Right lobe of liver (tissue), 6 donors: Measurements from ENCODE around the gene SLF2. TPM values are rescaled to one million over a fixed set of nuclear protein-coding genes. Genes with fewer than 3 reads are reported as not detected.

Source experiments
- ATAC-seq, 4 donors: fragments of 200-7000 bp; cut with Tn5 transposase; one replicate each; pipeline ENCODE4 v1.9.1; 2020; ENCODE audit warnings: mild to moderate bottlenecking in 4 of 4, moderate library complexity in 4 of 4
- DNase-seq, 3 donors: peaks; one replicate each; pipeline ENCODE4 v3.0.0-alpha.2; 2020
- H3K27ac ChIP-seq, 3 donors: fragments of 200-600 bp; one replicate each; pipeline ENCODE4 v1.8.0; 2022
- H3K27me3 ChIP-seq, 2 donors: fragments of 200-600 bp; one replicate each; pipeline ENCODE4 v1.8.0; 2022
- H3K36me3 ChIP-seq, 4 donors: fragments of 200-600 bp; sonication (generic) in 1 of 4; one replicate each; pipeline versions ENCODE4 v1.5.1 to v1.8.0; 2017 to 2022; ENCODE audit warnings: control low read depth in 1 of 4
- H3K4me1 ChIP-seq, 4 donors: fragments of 200-600 bp; sonication (generic) in 1 of 4; one replicate each; pipeline versions ENCODE4 v1.5.1 to v1.8.0; 2017 to 2022; ENCODE audit warnings: control low read depth in 1 of 4
- H3K4me3 ChIP-seq, 3 donors: fragments of 200-600 bp; one replicate each; pipeline ENCODE4 v1.8.0; 2022
- H3K9me3 ChIP-seq, 4 donors: fragments of 200-600 bp; sonication (generic) in 1 of 4; one replicate each; pipeline versions ENCODE4 v1.5.1 to v1.8.0; 2017 to 2022; ENCODE audit warnings: control low read depth in 1 of 4
- CTCF ChIP-seq, 4 donors: fragments of 200-600 bp in 3 of 4; fragments of 450-650 bp in 1 of 4; IDR thresholded peaks; one replicate each; pipeline versions ENCODE4 v1.5.1 to v1.8.0; 2016 to 2022; ENCODE audit warnings: antibody characterized with exemption in 4 of 4, mild to moderate bottlenecking in 2 of 4
- POLR2A ChIP-seq: fragments of 450-650 bp; IDR thresholded peaks from one replicate; pipeline ENCODE4 v1.6.1; 2017; ENCODE audit warnings: antibody characterized with exemption, mild to moderate bottlenecking
- WGBS: methylation state at CpG from one replicate; pipeline ENCODE4 v1.1.6; 2018; ENCODE audit warnings: low coverage, low lambda C conversion rate; ENCODE audit not compliant: insufficient coverage; ENCODE audit errors: missing lambda C conversion rate; 5-methylcytosine and 5-hydroxymethylcytosine counted together
- intact Hi-C, 2 donors: fragments of 100-400 bp; cut with DNase I; formaldehyde crosslinking; loops; one replicate each; pipeline versions ENCODE4 v1.11.2 to v1.14.1; 2022
- total RNA-seq, 6 experiments: library from RNA; depleted of rRNA in 2 of 6; stranded (reverse); fragments of >200 nt in 2 of 6; fragmentation: NEBNext Ultra II Directional in 3 of 6; extraction: Animal tissue kit (Norgen Biotek cat#: 25700) in 3 of 6; gene quantifications; one replicate each; pipeline versions ENCODE4 v1.1.0 to v1.2.4, GENCODE V29; 2016 to 2023
- donor health status: DM: no; HTN: yes; CAD: no.
- donor health status: DM: no; HTN: no; CAD: no.
- donor health status: DM: no; HTN: no; CAD: no.
- donor health status: DM: no; HTN: yes; CAD: no.
- donor health status: DM: no; HTN: yes; CAD: no.

The SLF2 gene
- total RNA-seq, 6 experiments from 2014 or later, result 7.1 to 14.2 (median 10.0) TPM

- H3K27me3 ChIP-seq, result no peaks in the 10 kb centered on the region
- no peaks in the 10 kb centered on the region for H3K4me1 ChIP-seq
- ATAC-seq (peak in 2 of 4 donors; percentile 23 to 76), DNase-seq (no peak)
- intact Hi-C loops, result no loop called here
- H3K4me3 ChIP-seq, result no peak overlapping the region
- TF ChIP-seq POLR2A (no peak), CTCF (IDR thresholded peaks at IDR 0.05) (peak in 1 of 4 donors; percentile 7)
- H3K27ac ChIP-seq, result no peak overlapping the region
- H3K36me3 ChIP-seq, result peaks cover 0 to 68% (median 24%) of the 10 kb centered on the region in 4 donors
- no peaks in the 10 kb centered on the region for H3K9me3 ChIP-seq
These were observed 17.6 kb downstream of the SLF2 start for GRCh38 chr10:100930368-100930767.

GRCh38 chr10:100934084-100934659 lies 21.4 kb downstream of the SLF2 start:
- H3K4me1 ChIP-seq, result no peaks in the 10 kb centered on the region
- no peak overlapping the region for H3K27ac ChIP-seq
- peaks cover 7 to 69% (median 24%) of the 10 kb centered on the region in 4 donors for H3K36me3 ChIP-seq
- H3K4me3 ChIP-seq, result no peak overlapping the region
- WGBS, result 96% methylated on average over 3 of the region's 3 CpGs
- ATAC-seq (no peak), DNase-seq (no peak)
- TF ChIP-seq CTCF (IDR thresholded peaks at IDR 0.05), result peak; percentile 16 to 44 (median 42)
- no peak for TF ChIP-seq POLR2A
- no peaks in the 10 kb centered on the region for H3K27me3 ChIP-seq
- intact Hi-C loops, result no loop called here
- no peaks in the 10 kb centered on the region for H3K9me3 ChIP-seq

- H3K4me3 ChIP-seq, result no peak overlapping the region
- no peak overlapping the region for H3K27ac ChIP-seq
- TF ChIP-seq CTCF (IDR thresholded peaks at IDR 0.05) (no peak), POLR2A (no peak)
- ATAC-seq (no peak), DNase-seq (no peak)
- H3K9me3 ChIP-seq, result no peaks in the 10 kb centered on the region
- no peaks in the 10 kb centered on the region for H3K4me1 ChIP-seq
- H3K27me3 ChIP-seq, result no peaks in the 10 kb centered on the region
- intact Hi-C loops, result no loop called here
- H3K36me3 ChIP-seq, result peaks cover 7 to 59% (median 18%) of the 10 kb centered on the region in 4 donors
These were observed 27.1 kb downstream of the SLF2 start for GRCh38 chr10:100939763-100940344.

GRCh38 chr10:100942229-100942628 lies 29.5 kb downstream of the SLF2 start:
- H3K36me3 ChIP-seq, result peaks cover 7 to 79% (median 29%) of the 10 kb centered on the region in 4 donors
- TF ChIP-seq CTCF (IDR thresholded peaks at IDR 0.05), result no peak
- no peak for TF ChIP-seq POLR2A
- no peak for DNase-seq

GRCh38 chr10:100943508-100943907 lies 30.7 kb downstream of the SLF2 start:
- Histone ChIP-seq H3K27me3 (no peaks in the 10 kb centered on the region), H3K9me3 (no peaks in the 10 kb centered on the region), H3K4me3 (no peak overlapping the region), H3K4me1 (no peaks in the 10 kb centered on the region), H3K36me3 (peaks cover 0 to 79% (median 30%) of the 10 kb centered on the region in 4 donors), H3K27ac (no peak overlapping the region)
- no peak for ATAC-seq
- TF ChIP-seq CTCF (IDR thresholded peaks at IDR 0.05), result no peak
- TF ChIP-seq POLR2A, result no peak
- intact Hi-C loops, result no loop called here
- no peak for DNase-seq

More at GRCh38 chr10:100942229-100942628, 29.5 kb downstream of the SLF2 start:
- Histone ChIP-seq H3K9me3 (no peaks in the 10 kb centered on the region), H3K27me3 (no peaks in the 10 kb centered on the region), H3K4me1 (no peaks in the 10 kb centered on the region), H3K4me3 (no peak overlapping the region), H3K27ac (no peak overlapping the region)
- ATAC-seq, result no peak
- WGBS, result 95% methylated on average over 3 of the region's 3 CpGs
- intact Hi-C loops, result no loop called here
